ENCODE measurements around the gene ACSS2.
"Not testable (repeated sequence)": the region's sequence is repeated elsewhere in the genome, so short reads cannot be mapped to it uniquely, and the experiment has no call there.

Gene ACSS2

GRCh38 chr20:34874094-34874654, 2.2 kb upstream of the ACSS2 start:
- DNase-seq, result peak; percentile 62

- no peak for DNase-seq
Measured at GRCh38 chr20:34875642-34876405, 588 bp upstream of the ACSS2 start.

GRCh38 chr20:34880215-34880850, 3.9 kb downstream of the ACSS2 start:
- no peak for DNase-seq

GRCh38 chr20:34880971-34881370, 4.6 kb downstream of the ACSS2 start:
- not testable (repeated sequence) for DNase-seq

GRCh38 chr20:34881689-34882088, 5.3 kb downstream of the ACSS2 start:
- no peak for DNase-seq

- DNase-seq, result no peak
Measured at GRCh38 chr20:34883087-34883688, 6.8 kb downstream of the ACSS2 start.

GRCh38 chr20:34883809-34884208, 7.4 kb downstream of the ACSS2 start:
- no peak for DNase-seq

GRCh38 chr20:34884260-34884659, 7.8 kb downstream of the ACSS2 start:
- no peak for DNase-seq

GRCh38 chr20:34886122-34886521, 9.7 kb downstream of the ACSS2 start:
- no peak for DNase-seq

GRCh38 chr20:34887023-34887422, 10.6 kb downstream of the ACSS2 start:
- DNase-seq, result no peak

- DNase-seq, result no peak
Measured at GRCh38 chr20:34888468-34888867, 12.1 kb downstream of the ACSS2 start.

- DNase-seq, result peak; percentile 12
Measured at GRCh38 chr20:34891166-34892062, 15.0 kb downstream of the ACSS2 start.

- DNase-seq, result no peak
Measured at GRCh38 chr20:34892671-34893070, 16.3 kb downstream of the ACSS2 start.

GRCh38 chr20:34894723-34895122, 18.3 kb downstream of the ACSS2 start:
- DNase-seq, result no peak

- DNase-seq, result no peak
Measured at GRCh38 chr20:34895465-34895864, 19.1 kb downstream of the ACSS2 start.

- DNase-seq, result no peak
Measured at GRCh38 chr20:34896086-34896621, 19.7 kb downstream of the ACSS2 start.

- not testable (repeated sequence) for DNase-seq
Measured at GRCh38 chr20:34898129-34898528, 21.7 kb downstream of the ACSS2 start.

- DNase-seq, result not testable (repeated sequence)
Measured at GRCh38 chr20:34898731-34899130, 22.3 kb downstream of the ACSS2 start.

GRCh38 chr20:34904202-34904621, 27.8 kb downstream of the ACSS2 start:
- DNase-seq, result no peak

GRCh38 chr20:34907616-34908469, 31.4 kb downstream of the ACSS2 start:
- no peak for DNase-seq

- no peak for DNase-seq
Measured at GRCh38 chr20:34915131-34915530, 38.7 kb downstream of the ACSS2 start.
